GM21529 (cell line): ENCODE results near the gene ATP2C2.
"Not testable (repeated sequence)": the region's sequence is repeated elsewhere in the genome, so short reads cannot be mapped to it uniquely, and the experiment has no call there.

Experiments used
- ATAC-seq: cut with Tn5 transposase; IDR thresholded peaks from one replicate; pipeline ENCODE4 v1.9.1; 2021; ENCODE audit not compliant: unreplicated experiment

ATP2C2 gene

DNA sequence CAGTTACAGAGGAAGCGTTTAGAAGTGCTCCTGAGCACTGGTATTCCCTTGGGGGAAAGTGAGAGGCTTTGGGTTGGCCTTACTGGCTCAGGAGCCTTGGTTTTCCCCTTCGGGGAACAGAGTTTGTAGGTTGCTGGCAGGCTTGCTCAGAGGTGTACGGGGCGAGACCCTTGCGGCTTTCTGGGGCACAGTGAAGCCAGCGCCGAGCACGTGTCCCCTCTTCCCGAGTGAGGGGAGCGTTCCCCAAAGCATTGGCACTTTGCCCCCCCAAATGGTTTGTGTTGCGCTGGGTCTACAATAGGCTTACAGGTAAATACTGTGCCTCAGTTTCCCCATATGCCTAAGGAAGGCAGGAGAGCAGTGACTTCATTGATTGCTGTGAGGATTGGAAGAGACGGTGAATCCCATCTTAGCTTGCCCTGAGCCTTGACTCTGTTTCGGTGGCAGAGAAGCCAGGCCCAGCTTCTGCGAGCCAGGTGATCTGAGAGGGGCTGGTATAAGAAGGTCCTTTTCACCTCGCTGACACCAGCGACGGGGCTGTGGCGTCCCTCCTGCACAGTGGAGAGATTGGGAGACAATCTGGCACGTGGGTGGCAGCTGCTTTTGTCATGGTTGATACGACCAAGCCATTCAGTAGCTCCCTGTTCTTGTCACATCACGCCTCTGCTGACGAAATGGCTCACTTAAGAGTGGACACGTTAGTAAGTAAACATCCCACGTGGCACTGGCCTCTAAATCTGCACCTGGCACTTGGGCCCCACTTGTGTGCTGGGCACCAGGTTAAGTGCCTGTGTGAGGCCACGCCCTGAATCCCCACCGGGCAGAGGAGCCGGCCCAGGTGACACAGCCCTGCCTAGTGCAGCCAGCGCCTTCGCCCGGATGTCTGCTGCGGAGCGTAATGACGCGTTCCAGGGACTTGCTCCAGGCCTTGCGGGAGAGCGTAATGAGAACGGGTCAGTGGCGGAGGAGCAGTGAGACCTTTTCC is 81.1 kb downstream of the ATP2C2 start:
- ATAC-seq = no peak

DNA sequence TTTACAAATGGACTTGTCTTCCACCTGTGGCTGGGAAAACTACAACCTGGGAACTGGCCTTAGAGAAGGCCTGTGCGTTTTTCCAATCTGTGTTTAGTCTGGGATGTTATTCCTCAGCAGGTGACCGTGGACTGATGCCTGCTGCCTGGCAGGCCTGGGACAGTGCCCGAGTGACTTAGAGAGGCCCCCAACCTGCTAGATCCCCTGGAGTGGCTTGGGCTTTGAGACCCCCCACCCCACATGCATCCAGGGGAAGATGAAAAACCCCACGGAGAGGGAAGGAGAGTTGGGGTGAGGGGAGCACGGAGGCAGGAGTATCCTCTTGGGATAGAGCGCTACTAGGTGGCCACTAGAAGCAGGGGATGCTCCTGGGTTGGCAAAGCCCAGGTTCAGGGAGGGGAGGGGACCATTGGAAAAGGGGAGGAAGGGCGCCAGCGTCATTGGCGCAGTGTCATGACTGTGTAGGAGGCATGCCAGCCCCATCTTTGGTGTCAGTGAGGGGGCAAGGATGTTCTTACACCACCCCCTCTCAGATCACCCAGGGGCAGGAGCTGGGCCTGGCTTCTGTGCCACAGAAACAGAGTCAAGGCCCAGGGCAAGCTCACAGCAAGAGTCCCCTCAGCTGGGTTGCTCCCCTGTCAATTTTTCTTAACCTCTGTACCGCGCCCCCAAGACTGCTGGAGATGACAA is 82.0 kb downstream of the ATP2C2 start:
- no peak for ATAC-seq

DNA sequence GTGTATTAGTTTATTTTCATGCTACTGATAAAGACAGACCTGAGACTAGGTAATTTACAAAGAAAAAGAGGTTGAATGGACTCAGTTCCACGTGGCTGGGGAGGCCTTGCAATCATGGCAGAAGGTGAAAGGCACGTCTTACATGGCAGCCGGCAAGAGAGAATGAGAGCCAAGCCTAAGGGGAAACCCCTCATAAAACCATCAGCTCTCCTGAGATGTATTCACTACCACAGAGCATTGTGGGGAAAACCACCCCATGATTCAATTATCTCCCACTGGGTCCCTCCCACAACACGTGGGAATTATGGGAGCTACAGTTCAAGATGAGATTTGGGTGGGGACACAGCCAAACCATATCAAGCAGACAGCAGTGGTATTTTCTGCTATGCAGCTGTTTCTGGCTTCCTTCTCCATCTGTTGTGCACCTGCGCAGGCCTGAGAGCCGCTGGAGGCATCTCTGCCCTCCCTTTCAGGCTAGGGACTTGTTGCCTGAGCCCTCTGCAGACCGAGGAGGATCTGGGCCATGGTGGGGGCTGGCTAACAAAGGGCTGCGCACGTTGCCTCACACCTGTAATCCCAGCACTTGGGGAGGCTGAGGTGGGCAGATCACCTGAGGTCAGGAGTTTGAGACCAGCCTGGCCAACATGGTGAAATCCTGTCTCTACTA is 82.8 kb downstream of the ATP2C2 start:
- not testable (repeated sequence) for ATAC-seq

DNA sequence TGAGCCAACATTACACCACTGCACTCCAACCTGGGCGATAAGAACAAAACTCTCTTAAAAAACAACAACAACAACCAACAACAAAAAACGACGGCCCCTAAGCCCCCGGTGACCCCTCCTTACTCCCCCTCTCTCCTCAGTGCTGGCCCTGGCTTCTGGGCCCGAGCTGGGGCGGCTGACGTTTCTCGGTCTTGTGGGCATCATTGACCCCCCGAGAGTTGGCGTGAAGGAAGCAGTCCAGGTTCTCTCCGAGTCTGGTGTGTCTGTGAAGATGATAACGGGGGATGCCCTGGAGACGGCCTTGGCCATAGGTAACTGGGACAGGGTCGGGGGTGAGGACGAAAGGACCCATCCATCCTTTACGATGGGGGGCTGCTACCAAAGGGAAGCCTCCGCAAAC is 83.4 kb downstream of the ATP2C2 start:
- no peak for ATAC-seq

GRCh38 chr16:84453061-84453752 is 84.9 kb downstream of the ATP2C2 start:
- ATAC-seq = no peak

DNA sequence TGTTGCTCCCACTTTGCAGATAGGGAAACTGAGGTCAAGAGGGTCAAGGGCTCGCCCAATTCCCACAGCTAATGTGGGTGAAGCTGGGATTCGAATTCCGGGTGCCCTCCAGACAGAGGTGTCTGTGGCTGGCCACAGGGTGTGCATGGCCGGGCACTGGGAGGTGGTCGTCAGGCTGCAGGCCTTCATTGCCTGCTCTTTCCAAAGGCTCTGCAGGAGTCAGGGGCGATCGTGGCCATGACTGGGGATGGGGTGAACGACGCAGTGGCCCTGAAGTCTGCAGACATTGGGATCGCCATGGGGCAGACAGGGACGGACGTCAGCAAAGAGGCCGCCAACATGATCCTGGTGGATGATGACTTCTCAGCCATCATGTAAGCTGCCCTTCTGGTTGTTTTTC is 86.3 kb downstream of the ATP2C2 start:
- no peak for ATAC-seq

DNA sequence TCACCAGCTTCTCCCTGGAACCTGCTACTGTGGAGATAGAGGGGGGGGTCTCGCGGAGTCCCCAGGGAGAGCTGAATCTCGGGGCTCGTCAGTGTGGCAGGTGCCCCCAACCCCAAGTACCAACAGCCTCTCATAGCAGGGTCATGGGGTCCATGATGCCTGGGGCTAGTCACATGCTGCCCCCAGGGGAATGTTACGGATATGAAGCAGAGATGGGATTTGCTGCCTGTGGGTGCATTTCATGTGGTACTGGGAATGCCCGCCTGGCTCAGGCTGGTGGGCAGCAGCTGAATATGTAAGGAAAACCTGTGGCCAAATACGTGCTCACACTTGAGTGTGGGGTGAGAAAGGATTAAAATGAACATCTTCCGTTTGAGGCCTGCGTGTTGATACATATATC is 86.7 kb downstream of the ATP2C2 start:
- no peak for ATAC-seq

DNA sequence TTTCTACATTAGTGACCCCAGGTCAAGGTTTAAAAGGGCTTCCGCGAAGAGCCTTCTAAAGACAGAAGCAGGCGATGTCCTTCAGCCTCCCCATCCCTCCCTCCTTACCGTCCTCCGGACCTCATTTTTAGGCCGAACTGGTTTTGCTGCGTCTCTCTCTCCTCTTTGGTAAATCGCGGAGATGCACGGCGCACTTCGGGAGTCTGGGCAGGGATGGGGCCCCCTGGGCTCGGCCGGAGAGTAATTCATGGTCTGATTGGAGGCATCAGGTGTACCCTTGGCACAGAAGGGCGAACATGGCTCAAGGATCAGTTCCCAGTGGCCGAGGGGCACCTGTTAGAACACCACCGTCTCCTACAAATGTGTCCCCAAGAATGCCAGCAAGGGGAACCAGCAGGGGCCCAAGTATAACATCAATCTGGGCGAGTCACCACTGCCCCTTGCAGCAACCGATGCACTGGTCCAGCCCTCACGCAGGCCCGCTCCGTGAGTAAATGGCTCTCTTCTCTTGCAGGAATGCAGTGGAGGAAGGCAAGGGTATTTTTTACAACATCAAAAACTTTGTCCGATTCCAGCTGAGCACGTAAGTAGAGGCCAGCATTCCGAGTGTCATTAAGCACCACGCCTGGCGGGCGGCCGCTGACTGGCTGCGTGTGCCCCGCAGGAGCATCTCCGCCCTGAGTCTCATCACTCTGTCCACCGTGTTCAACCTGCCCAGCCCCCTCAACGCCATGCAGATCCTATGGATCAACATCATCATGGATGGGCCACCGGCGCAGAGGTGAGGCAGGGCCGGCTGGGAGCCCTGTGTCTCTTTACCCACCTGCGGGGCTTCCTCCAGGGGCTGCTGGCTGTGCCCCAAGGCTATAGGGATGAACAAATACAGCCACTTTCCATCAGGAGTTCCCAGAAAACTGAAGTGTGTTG is 90.5 kb downstream of the ATP2C2 start:
- no peak for ATAC-seq

DNA sequence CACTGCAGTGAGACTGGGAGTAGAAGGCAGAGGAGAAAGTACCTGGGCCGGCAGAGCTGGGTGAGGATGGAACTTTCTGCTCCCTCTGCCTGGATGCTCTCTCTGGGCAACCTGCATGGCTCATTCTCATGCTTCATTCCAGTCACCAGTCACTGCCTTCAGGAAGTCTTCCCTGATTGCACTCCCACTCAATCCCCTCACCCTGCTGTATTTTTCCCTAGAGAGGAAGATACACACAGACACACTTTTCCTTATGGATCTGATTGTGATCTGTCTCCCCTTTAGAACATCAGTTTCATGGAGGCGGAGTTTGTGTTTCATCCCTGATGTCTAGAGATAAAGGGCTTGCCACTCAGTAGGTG is 91.2 kb downstream of the ATP2C2 start:
- no peak for ATAC-seq

DNA sequence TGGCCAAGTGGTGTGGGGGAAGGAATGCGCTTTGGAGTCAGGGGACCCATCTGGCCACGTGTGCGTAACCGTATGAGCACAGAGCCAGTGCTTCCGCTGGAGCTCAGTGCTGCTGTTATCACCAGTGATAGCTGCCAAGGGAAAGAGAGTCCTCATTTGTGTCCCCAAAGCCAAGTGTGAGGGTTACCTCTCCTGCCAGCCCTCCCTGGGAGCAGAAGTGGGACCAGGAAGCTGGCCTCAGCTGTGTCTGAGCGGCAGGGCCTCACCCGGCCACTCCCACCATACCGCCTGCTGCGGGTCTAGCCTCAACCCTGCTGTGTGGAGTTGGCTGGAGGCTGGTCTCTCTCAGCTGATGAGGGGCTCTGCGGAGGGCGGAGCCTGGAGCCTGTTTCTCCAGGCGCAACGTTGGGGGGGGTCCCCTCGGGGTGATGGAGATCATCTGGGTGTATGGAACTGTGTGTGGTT is 91.6 kb downstream of the ATP2C2 start:
- no peak for ATAC-seq

DNA sequence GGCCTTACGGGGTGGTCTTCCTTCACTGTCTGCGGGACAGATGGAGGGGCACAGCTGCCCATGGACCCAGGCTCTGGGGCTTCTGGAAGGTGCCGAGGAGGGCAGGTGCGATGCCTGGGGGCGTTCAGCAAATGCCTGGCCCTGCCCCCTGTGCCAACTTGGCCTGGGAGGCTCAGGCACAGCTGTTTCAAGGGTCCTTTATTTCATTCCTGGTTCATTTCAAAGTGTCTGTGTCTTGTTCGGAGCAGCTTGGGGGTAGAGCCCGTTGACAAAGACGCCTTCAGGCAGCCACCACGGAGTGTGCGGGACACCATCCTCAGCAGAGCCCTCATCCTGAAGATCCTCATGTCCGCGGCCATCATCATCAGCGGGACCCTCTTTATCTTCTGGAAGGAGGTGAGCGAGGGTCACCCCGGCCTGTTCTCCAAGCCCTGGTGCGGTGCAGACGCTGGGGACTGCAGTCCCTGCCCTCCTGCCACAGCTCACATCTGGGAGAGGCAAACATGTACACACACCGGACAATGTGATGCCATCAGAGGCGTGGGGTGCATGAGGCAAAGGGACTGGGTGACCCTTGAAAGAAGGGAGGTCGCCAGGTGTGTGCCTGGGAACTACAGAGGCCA is 92.2 kb downstream of the ATP2C2 start:
- no peak for ATAC-seq

- no peak for ATAC-seq
These were observed 92.7 kb downstream of the ATP2C2 start for GRCh38 chr16:84461029-84461412.

DNA sequence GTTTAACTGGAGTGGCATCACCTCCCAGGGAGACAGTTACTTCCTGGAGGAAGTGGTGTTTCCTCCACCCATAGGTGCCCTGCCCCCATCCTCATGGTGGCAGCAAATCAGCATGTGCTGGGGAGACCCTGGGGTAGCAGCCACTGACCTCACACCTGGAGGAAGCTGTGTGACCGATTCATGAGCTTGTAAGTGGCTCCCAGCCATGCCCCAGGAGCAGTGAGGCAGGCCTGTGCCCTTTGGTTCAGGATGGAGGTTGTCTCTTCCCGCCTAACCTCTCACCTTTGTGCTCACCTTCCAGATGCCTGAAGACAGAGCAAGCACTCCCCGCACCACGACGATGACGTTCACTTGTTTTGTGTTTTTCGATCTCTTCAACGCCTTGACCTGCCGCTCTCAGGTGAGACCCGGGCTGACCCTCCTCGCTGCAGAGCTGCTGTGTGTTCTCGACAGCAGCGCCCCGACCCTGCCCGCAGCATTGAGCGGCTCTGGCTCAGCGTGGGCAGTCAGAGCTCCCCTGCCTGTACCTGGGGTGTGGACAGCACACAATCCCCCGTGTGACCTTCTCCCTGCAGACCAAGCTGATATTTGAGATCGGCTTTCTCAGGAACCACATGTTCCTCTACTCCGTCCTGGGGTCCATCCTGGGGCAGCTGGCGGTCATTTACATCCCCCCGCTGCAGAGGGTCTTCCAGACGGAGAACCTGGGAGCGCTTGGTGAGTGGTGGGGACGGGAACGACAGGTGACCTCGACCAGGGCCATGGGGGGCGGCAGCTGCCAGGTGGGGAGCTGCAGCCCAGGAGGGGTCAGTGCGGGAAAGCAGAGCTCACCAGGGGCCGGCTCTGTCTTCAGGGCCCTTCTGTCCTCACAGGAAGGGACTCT is 93.3 kb downstream of the ATP2C2 start:
- no peak for ATAC-seq

- ATAC-seq = no peak
These were observed 94.2 kb downstream of the ATP2C2 start for GRCh38 chr16:84462296-84463210.

DNA sequence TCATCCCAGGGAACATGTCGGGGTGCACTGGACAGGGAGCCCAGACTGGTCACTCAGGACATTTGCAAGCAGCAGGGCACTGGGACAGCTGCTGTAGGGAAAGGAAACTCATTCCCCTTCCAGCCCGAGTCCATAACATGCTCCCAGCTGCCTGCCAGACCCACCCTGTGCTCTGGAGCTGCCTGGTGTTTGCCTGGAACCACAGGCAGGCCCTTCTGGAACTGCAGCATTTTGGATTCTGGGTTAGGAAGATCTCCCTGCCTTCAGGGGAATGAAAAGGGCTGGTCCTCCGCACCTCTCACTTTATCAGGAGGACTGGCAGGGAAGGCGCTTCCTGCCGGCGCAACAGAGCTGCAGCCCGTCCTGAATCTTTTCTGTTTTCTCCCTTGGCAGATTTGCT is 94.9 kb downstream of the ATP2C2 start:
- ATAC-seq = no peak

DNA sequence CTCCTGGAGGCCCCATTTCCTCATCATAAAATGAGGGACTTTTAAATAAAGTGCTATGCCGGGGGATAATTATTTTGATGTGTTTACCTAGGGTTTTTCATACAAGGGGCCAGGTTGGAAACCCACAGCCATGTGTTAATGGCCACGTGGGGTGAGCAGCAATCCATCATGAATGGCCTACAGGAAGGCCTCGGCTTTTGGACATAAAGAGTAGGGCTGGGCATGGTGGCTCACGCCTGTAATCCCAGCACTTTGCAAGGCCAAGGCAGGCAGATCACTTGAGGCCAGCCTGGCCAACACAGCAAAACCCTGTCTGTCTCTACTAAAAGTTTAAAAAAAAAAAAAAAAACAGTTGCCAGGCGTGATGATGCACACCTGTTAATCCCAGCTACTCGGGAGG is 95.8 kb downstream of the ATP2C2 start:
- ATAC-seq = no peak

- ATAC-seq = no peak
These were observed 96.8 kb downstream of the ATP2C2 start for GRCh38 chr16:84465154-84465553.

GRCh38 chr16:84466692-84467091 is 98.4 kb downstream of the ATP2C2 start:
- ATAC-seq = no peak
